Glutamatergic neuron (in vitro differentiated cells): Measurements from ENCODE around the gene TMEM204. TPM values are rescaled to one million over a fixed set of nuclear protein-coding genes. Genes with fewer than 3 reads are reported as not detected.

Experiments
- DNase-seq: peaks from one replicate; pipeline ENCODE4 v3.0.0; 2022
- H3K27ac Mint-ChIP-seq: one replicate; pipeline ENCODE4 v1.8.0; 2020; ENCODE audit warnings: mild to moderate bottlenecking, mixed read lengths, inconsistent platforms; ENCODE audit not compliant: unreplicated experiment
- H3K27me3 Mint-ChIP-seq: one replicate; pipeline ENCODE4 v1.8.0; 2020; ENCODE audit warnings: mild to moderate bottlenecking, moderate library complexity, mixed read lengths, inconsistent platforms; ENCODE audit not compliant: unreplicated experiment
- H3K36me3 Mint-ChIP-seq: one replicate; pipeline ENCODE4 v1.8.0; 2020; ENCODE audit warnings: mild to moderate bottlenecking, mixed read lengths, inconsistent platforms; ENCODE audit not compliant: unreplicated experiment
- H3K4me1 Mint-ChIP-seq: one replicate; pipeline ENCODE4 v1.8.0; 2020; ENCODE audit warnings: mild to moderate bottlenecking, low read depth, mixed read lengths, inconsistent platforms; ENCODE audit not compliant: unreplicated experiment
- H3K4me3 Mint-ChIP-seq: one replicate; pipeline ENCODE4 v1.8.0; 2020; ENCODE audit warnings: mild to moderate bottlenecking, mixed read lengths, inconsistent platforms; ENCODE audit not compliant: unreplicated experiment
- H3K9me3 Mint-ChIP-seq: one replicate; pipeline ENCODE4 v1.8.0; 2020; ENCODE audit warnings: mild to moderate bottlenecking, moderate library complexity, mixed read lengths, inconsistent platforms; ENCODE audit not compliant: unreplicated experiment
- total RNA-seq: library from RNA; stranded (reverse); fragmentation: NEBNext Ultra II Directional; extraction: Animal tissue kit (Norgen Biotek cat#: 25700); gene quantifications from one replicate; pipeline ENCODE4 v1.2.1, GENCODE V29; 2021; ENCODE audit not compliant: unreplicated experiment
- TF ChIP-seq, protein P1 (sequence below): fragments of 200-600 bp; sonication (generic); IDR thresholded peaks from one replicate; pipeline ENCODE4 v1.5.0; 2021; ENCODE audit not compliant: partially characterized antibody, unreplicated experiment

The TMEM204 gene
- total RNA-seq, 1 donor from 2014 or later = 0.22 TPM

DNA sequence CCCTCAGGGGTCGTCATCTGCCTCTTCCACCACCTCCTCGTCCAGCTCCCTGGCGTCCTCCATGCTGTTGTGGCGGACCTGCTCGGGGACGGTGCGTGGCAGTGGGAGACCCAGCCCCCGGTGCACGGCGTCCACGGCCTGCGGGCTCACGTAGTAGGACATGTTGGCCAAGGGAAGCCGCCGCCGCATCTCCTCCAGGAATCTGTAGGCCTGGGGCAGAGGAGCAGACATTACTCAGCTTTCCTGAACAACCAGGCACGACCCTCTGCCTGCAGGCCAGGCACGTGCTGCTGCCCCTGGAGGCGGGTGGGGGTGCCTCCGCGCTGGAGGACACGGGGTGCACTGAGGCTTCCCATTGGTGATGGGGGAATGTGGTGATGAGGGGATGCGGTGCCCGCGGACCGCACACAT, 22.5 kb upstream of the TMEM204 start:
- DNase-seq = no peak
- H3K4me1 Mint-ChIP-seq = no peaks in the 10 kb centered on the region
- H3K4me3 Mint-ChIP-seq = no peak overlapping the region
- TF ChIP-seq, protein P1, sequence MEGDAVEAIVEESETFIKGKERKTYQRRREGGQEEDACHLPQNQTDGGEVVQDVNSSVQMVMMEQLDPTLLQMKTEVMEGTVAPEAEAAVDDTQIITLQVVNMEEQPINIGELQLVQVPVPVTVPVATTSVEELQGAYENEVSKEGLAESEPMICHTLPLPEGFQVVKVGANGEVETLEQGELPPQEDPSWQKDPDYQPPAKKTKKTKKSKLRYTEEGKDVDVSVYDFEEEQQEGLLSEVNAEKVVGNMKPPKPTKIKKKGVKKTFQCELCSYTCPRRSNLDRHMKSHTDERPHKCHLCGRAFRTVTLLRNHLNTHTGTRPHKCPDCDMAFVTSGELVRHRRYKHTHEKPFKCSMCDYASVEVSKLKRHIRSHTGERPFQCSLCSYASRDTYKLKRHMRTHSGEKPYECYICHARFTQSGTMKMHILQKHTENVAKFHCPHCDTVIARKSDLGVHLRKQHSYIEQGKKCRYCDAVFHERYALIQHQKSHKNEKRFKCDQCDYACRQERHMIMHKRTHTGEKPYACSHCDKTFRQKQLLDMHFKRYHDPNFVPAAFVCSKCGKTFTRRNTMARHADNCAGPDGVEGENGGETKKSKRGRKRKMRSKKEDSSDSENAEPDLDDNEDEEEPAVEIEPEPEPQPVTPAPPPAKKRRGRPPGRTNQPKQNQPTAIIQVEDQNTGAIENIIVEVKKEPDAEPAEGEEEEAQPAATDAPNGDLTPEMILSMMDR = no peak
- peaks cover 2% of the 10 kb centered on the region for H3K9me3 Mint-ChIP-seq
- peaks cover 8% of the 10 kb centered on the region for H3K36me3 Mint-ChIP-seq
- H3K27ac Mint-ChIP-seq = no peak overlapping the region
- peaks cover 8% of the 10 kb centered on the region for H3K27me3 Mint-ChIP-seq

DNA sequence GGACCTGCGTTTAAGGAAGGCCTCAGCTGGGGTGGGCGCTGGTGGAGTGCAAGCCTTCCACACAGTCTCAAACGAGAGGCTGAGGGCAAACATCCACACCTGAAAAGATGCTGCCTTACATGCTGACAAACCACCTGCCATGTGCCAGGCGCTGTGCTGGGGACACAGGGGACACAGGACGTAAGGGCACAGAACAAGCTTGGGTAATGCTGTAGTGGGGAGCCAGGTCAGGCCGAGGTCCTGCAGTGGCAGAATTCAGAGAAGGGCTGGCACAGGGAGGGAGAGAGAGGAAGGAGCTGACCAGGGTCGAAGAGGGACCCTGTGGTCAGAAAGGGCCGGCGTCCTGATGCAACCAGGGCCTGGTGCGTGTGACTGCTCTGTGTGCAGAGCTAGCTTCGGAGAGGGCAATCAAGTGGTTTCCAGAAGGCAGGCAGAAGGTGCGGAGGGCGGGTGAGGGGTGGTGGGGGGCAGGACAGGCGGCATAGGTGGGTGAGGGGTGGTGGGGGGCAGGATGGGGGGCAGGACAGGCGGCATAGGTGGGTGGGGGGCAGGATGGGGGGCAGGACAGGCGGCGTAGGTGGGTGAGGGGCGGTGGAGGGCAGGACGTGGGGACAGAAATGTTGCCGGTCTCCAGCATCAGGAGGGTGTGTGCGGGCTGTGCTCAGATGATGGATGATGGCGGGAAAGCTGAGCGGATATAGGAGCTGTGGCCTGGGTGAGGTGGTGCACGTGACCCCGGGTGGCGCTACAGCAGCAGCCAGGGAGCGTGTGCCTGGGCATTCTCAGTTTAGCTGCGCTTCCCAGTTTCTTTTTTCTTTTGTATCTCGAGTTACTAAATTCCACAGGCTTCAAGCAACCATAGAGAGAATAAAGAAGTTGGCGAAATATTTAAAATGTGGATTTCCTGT, 21.6 kb upstream of the TMEM204 start:
- H3K9me3 Mint-ChIP-seq = peaks cover 2% of the 10 kb centered on the region
- no peak overlapping the region for H3K4me3 Mint-ChIP-seq
- peaks cover 8% of the 10 kb centered on the region for H3K27me3 Mint-ChIP-seq
- H3K4me1 Mint-ChIP-seq = no peaks in the 10 kb centered on the region
- TF ChIP-seq, protein P1 = no peak
- peaks cover 8% of the 10 kb centered on the region for H3K36me3 Mint-ChIP-seq
- DNase-seq = no peak
- H3K27ac Mint-ChIP-seq = no peak overlapping the region

DNA sequence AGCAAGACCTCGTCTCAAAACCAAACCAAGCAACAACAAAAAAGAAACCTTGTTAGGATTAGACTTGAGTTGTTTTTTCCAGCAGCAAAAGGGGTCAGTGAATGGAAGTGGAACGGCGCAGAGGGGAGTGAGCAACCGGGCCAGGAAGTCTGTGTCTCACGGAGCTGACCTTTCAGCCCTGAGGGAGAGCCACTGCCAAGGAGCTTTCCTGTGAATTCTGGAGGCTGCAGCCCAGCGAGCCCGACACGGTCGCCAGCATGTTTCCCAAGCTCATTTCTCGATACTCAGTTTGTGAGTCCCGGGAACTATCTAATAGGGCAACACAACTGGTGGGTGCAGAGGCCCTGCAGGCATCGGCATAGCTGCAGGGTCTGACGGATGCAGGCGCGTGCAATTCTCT, 20.7 kb upstream of the TMEM204 start:
- TF ChIP-seq, protein P1 = no peak
- Mint-ChIP-seq H3K27ac (no peak overlapping the region), H3K4me3 (no peak overlapping the region), H3K9me3 (peaks cover 2% of the 10 kb centered on the region), H3K36me3 (peaks cover 8% of the 10 kb centered on the region), H3K27me3 (peaks cover 6% of the 10 kb centered on the region), H3K4me1 (no peaks in the 10 kb centered on the region)
- no peak for DNase-seq

DNA sequence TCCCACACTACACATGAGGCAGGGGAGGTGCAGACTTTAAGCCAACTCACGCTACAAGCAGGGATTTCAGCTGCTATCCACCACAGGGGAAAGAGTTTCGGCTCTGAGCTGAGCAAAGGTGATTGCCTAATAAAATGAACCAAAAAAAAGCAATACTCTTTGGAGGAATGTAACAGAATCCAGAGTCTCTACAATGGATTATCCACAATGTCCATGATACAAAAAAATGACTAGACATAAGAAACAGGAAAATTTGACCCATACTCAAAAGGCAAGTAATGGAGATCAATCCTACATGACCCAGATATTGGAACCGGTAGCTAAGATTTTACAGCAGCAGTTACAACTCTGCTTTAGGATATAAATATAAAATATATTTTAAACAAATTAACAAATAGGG, 19.0 kb upstream of the TMEM204 start:
- Mint-ChIP-seq H3K9me3 (no peaks in the 10 kb centered on the region), H3K4me1 (no peaks in the 10 kb centered on the region), H3K36me3 (peaks cover 8% of the 10 kb centered on the region), H3K27me3 (peaks cover 6% of the 10 kb centered on the region), H3K4me3 (no peak overlapping the region), H3K27ac (no peak overlapping the region)
- no peak for DNase-seq
- TF ChIP-seq, protein P1 = no peak

DNA sequence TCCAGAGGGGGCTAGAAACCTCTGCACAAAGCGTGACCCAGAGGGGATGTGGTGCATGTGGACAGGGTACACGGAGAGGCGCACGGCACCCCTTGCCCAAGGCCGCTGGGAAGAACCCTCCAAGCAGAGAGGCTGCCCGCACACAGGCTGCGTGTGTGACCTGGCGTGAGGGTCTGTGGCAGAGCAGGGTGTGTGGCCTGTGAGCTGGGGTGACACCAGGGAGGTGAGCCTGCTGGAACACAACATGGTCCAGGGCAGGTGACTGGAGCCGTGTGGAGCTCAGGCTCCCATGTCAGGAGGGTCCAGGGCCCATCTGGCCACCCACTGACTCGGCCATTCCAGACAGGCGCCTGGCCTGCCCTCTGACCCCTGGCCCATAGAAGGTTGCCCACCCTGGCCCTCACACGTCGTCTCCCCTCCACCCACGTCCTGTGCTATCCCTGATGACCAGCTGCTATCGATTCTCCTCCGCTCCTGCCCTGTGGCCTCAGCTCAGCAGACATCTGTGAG, 14.8 kb upstream of the TMEM204 start:
- Mint-ChIP-seq H3K27ac (no peak overlapping the region), H3K9me3 (no peaks in the 10 kb centered on the region)

More for the DNA sequence above, 14.8 kb upstream of the TMEM204 start:
- no peaks in the 10 kb centered on the region for H3K4me1 Mint-ChIP-seq
- H3K4me3 Mint-ChIP-seq = no peak overlapping the region
- TF ChIP-seq, protein P1 = no peak
- no peaks in the 10 kb centered on the region for H3K27me3 Mint-ChIP-seq
- peaks cover 8% of the 10 kb centered on the region for H3K36me3 Mint-ChIP-seq
- no peak for DNase-seq
